ENCODE results near the gene CLCN2.

GRCh38 chr3:184307915-184308314 is 53.5 kb downstream of the CLCN2 start:
- TF ChIP-seq GATA2 (IDR thresholded peaks at IDR 0.05; ENCODE audit: low read depth, low read length): no peak
- TF ChIP-seq GATA3 (IDR thresholded peaks at IDR 0.05; ENCODE audit: low read depth, low read length): no peak
